Right lobe of liver (tissue), 6 donors: Measurements from ENCODE around the gene AIMP2. TPM values are rescaled to one million over a fixed set of nuclear protein-coding genes. Genes with fewer than 3 reads are reported as not detected.
"Not testable (repeated sequence)": the region's sequence is repeated elsewhere in the genome, so short reads cannot be mapped to it uniquely, and the experiment has no call there.

Experiments
- ATAC-seq, 4 donors: fragments of 200-7000 bp; cut with Tn5 transposase; one replicate each; pipeline ENCODE4 v1.9.1; 2020; ENCODE audit warnings: mild to moderate bottlenecking in 4 of 4, moderate library complexity in 4 of 4
- DNase-seq, 3 donors: peaks; one replicate each; pipeline ENCODE4 v3.0.0-alpha.2; 2020
- H3K27ac ChIP-seq, 3 donors: fragments of 200-600 bp; one replicate each; pipeline ENCODE4 v1.8.0; 2022
- H3K27me3 ChIP-seq, 2 donors: fragments of 200-600 bp; one replicate each; pipeline ENCODE4 v1.8.0; 2022
- H3K36me3 ChIP-seq, 4 donors: fragments of 200-600 bp; sonication (generic) in 1 of 4; one replicate each; pipeline versions ENCODE4 v1.5.1 to v1.8.0; 2017 to 2022; ENCODE audit warnings: control low read depth in 1 of 4
- H3K4me1 ChIP-seq, 4 donors: fragments of 200-600 bp; sonication (generic) in 1 of 4; one replicate each; pipeline versions ENCODE4 v1.5.1 to v1.8.0; 2017 to 2022; ENCODE audit warnings: control low read depth in 1 of 4
- H3K4me3 ChIP-seq, 3 donors: fragments of 200-600 bp; one replicate each; pipeline ENCODE4 v1.8.0; 2022
- H3K9me3 ChIP-seq, 4 donors: fragments of 200-600 bp; sonication (generic) in 1 of 4; one replicate each; pipeline versions ENCODE4 v1.5.1 to v1.8.0; 2017 to 2022; ENCODE audit warnings: control low read depth in 1 of 4
- POLR2A ChIP-seq: fragments of 450-650 bp; IDR thresholded peaks from one replicate; pipeline ENCODE4 v1.6.1; 2017; ENCODE audit warnings: antibody characterized with exemption, mild to moderate bottlenecking
- WGBS: methylation state at CpG from one replicate; pipeline ENCODE4 v1.1.6; 2018; ENCODE audit warnings: low coverage, low lambda C conversion rate; ENCODE audit not compliant: insufficient coverage; ENCODE audit errors: missing lambda C conversion rate; 5-methylcytosine and 5-hydroxymethylcytosine counted together
- intact Hi-C, 2 donors: fragments of 100-400 bp; cut with DNase I; formaldehyde crosslinking; loops; one replicate each; pipeline versions ENCODE4 v1.11.2 to v1.14.1; 2022
- total RNA-seq, 6 experiments: library from RNA; depleted of rRNA in 2 of 6; stranded (reverse); fragments of >200 nt in 2 of 6; fragmentation: NEBNext Ultra II Directional in 3 of 6; extraction: Animal tissue kit (Norgen Biotek cat#: 25700) in 3 of 6; gene quantifications; one replicate each; pipeline versions ENCODE4 v1.1.0 to v1.2.4, GENCODE V29; 2016 to 2023
- TF ChIP-seq, protein P1 (sequence below), 4 donors: fragments of 200-600 bp in 3 of 4; fragments of 450-650 bp in 1 of 4; IDR thresholded peaks; one replicate each; pipeline versions ENCODE4 v1.5.1 to v1.8.0; 2016 to 2022; ENCODE audit warnings: antibody characterized with exemption in 4 of 4, mild to moderate bottlenecking in 2 of 4
- donor health status: DM: no; HTN: yes; CAD: no.
- donor health status: DM: no; HTN: no; CAD: no.
- donor health status: DM: no; HTN: no; CAD: no.
- donor health status: DM: no; HTN: yes; CAD: no.
- donor health status: DM: no; HTN: yes; CAD: no.

AIMP2 gene
- total RNA-seq, 6 experiments from 2014 or later, result 20.2 to 53.6 (median 24.6) TPM

DNA sequence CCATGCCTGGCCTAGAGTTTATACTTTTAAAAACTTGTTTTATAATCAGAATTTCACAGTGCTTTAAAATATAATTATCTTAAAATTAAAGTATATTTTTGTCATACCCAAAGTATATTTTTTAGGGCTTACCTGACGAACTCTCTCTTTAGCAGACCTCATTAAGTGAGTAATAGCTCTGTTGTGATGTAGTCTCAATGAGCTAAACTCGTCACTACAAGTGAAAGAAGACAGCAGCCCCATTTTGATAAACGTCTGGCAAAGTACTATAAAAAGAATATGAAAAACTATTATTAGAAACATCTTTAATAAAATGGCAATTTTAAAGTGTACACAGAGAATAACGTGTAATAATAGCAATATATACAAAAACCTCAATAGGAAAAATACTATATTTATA lies 40.7 kb downstream of the AIMP2 start:
- Histone ChIP-seq H3K27me3 (no peaks in the 10 kb centered on the region), H3K36me3 (peaks cover 6 to 78% (median 23%) of the 10 kb centered on the region in 4 donors), H3K27ac (no peak overlapping the region), H3K4me3 (no peak overlapping the region), H3K4me1 (peaks cover 0 to 17% (median 0%) of the 10 kb centered on the region in 4 donors), H3K9me3 (no peaks in the 10 kb centered on the region)
- intact Hi-C loops, result no loop called here
- TF ChIP-seq POLR2A, result no peak
- TF ChIP-seq, protein P1, sequence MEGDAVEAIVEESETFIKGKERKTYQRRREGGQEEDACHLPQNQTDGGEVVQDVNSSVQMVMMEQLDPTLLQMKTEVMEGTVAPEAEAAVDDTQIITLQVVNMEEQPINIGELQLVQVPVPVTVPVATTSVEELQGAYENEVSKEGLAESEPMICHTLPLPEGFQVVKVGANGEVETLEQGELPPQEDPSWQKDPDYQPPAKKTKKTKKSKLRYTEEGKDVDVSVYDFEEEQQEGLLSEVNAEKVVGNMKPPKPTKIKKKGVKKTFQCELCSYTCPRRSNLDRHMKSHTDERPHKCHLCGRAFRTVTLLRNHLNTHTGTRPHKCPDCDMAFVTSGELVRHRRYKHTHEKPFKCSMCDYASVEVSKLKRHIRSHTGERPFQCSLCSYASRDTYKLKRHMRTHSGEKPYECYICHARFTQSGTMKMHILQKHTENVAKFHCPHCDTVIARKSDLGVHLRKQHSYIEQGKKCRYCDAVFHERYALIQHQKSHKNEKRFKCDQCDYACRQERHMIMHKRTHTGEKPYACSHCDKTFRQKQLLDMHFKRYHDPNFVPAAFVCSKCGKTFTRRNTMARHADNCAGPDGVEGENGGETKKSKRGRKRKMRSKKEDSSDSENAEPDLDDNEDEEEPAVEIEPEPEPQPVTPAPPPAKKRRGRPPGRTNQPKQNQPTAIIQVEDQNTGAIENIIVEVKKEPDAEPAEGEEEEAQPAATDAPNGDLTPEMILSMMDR (IDR thresholded peaks at IDR 0.05), result no peak
- 73% methylated on average over 4 of the region's 4 CpGs for WGBS
- ATAC-seq (no peak), DNase-seq (no peak)

DNA sequence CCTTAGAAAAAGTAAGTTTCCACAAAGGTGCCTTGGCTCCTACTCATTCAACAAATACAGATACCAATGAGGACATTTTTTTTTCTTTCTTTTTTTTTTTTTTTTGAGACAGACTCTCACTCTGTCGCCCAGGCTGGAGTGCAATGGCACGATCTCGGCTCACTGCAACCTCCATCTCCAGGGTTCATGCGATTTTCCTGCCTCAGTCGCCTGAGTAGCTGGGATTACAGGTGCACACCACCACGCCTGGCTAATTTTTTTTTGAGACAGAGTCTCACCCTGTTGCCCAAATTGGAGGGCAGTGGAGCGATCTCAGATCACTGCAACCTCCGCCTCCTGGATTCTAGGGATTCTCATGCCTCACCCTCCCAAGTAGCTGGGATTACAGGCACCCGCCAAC lies 42.1 kb downstream of the AIMP2 start:
- WGBS, result 92% methylated on average over 7 of the region's 9 CpGs
- peak overlapping the region in 1 of 3 donors; percentile 68 for H3K27ac ChIP-seq
- ATAC-seq, DNase-seq, H3K27me3 ChIP-seq, H3K4me3 ChIP-seq, intact Hi-C loops, H3K9me3 ChIP-seq: not testable (repeated sequence)
- H3K36me3 ChIP-seq, result peaks cover 6 to 65% (median 19%) of the 10 kb centered on the region in 4 donors
- H3K4me1 ChIP-seq, result peaks cover 0 to 17% (median 3%) of the 10 kb centered on the region in 4 donors

DNA sequence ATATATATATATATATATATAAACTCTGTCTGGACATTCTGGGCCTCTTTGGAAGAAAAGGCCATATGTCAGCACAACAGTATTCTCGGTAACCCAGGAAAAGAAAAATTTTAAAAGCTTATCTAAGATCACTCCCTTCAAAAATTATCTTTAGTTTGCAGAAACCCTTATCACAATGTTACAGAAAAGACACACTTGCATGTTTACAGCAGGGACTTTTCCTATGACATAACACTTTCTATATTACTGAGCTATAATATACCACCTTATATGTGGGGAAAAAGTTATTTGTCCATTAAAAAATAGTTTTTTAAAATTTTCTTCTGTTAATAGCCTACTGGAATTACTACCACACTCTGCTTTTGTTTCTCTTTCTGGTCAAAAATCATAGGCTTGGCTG lies 47.5 kb downstream of the AIMP2 start:
- Histone ChIP-seq H3K4me3 (no peak overlapping the region), H3K4me1 (peaks cover 0 to 18% (median 4%) of the 10 kb centered on the region in 4 donors), H3K27me3 (no peaks in the 10 kb centered on the region), H3K27ac (no peak overlapping the region), H3K9me3 (no peaks in the 10 kb centered on the region), H3K36me3 (peaks cover 3 to 28% (median 7%) of the 10 kb centered on the region in 4 donors)
- no peak for ATAC-seq
- 36% methylated on average over 1 of the region's 1 CpG for WGBS
- TF ChIP-seq, protein P1 (IDR thresholded peaks at IDR 0.05), result no peak
- no peak for TF ChIP-seq POLR2A
- intact Hi-C loops, result no loop called here
- no peak for DNase-seq

DNA sequence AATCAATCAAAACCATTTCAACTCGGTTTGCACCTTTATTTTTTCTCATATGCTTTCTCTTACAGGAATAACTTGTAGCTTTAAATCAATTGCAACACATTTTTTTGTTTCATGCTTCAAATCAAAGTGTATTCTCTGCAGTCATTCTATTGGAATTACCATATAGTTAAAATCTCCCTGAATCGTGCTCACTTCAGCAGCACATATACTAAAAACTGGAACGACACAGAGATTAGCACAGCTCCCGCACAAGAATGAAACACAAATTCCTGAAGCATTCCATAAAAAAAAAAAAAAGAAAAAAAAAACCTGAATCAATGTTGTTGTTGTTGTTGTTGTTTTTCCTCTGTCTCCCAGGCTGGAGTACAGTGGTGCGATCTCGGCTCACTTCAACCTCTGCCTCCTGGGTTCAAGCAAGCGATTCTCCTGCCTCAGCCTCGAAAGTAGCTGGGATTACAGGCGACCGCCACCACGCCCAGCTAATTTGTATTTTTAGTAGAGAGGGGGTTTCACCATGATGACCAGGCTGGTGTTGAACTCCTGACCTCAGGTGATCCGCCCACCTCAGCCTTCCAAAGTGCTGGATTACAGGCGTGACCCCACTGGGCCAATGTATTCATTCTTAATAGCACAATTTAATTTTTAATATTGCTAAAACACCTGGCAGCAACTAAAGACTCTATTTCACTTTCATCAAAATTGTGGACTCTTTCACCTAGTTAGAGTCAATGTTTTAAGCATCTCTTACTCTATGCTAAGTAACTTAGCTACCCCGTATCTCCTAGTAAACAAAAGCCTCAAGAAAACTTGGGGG lies 48.5 kb downstream of the AIMP2 start:
- WGBS, result 34% methylated on average over 9 of the region's 14 CpGs
- ATAC-seq (no peak), DNase-seq (no peak)
- Histone ChIP-seq H3K27ac (peak overlapping the region in 1 of 3 donors; percentile 66), H3K9me3 (no peaks in the 10 kb centered on the region), H3K4me1 (peaks cover 0 to 18% (median 4%) of the 10 kb centered on the region in 4 donors), H3K36me3 (peaks cover 3 to 19% (median 7%) of the 10 kb centered on the region in 4 donors), H3K4me3 (peak overlapping the region in 2 of 3 donors; percentile 85 to 93), H3K27me3 (no peaks in the 10 kb centered on the region)
- TF ChIP-seq, protein P1 (IDR thresholded peaks at IDR 0.05), result no peak
- no peak for TF ChIP-seq POLR2A
- intact Hi-C loops, result no loop called here

DNA sequence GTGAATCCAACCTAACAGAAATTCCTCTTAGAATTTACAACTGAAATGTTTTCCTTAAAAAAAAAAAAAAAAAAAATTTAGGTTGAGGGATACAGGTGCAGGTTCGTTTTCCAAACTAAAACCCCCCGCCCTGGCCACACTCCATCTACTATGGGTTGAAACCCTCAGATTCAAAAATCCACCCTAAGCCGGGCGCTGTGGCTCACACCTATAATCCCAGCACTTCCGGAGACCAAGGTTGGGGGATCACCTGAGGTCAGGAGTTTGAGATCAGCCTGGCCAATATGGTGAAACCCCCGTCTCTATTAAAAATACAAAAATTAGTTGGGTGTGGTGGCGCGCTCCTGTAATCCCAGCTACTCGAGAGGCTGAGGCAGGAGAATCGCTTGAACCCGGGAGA lies 50.9 kb downstream of the AIMP2 start:
- H3K27ac ChIP-seq, intact Hi-C loops, DNase-seq, H3K9me3 ChIP-seq, H3K4me3 ChIP-seq, H3K27me3 ChIP-seq, ATAC-seq, H3K36me3 ChIP-seq: not testable (repeated sequence)
- 60% methylated on average over 5 of the region's 11 CpGs for WGBS
- H3K4me1 ChIP-seq, result peaks cover 0 to 18% (median 4%) of the 10 kb centered on the region in 4 donors
